B cell (primary cell): Measurements from ENCODE around the gene BHMT. TPM values are rescaled to one million over a fixed set of nuclear protein-coding genes. Genes with fewer than 3 reads are reported as not detected.

Experiments
- ATAC-seq: fragments of 200-7000 bp; cut with Tn5 transposase; one replicate; pipeline ENCODE4 v1.10.0; 2021; ENCODE audit warnings: low read depth, mild to moderate bottlenecking, moderate number of reproducible peaks, moderate library complexity
- CTCF ChIA-PET: fragments of 350-600 bp; sonication (Branson Sonifier 250); formaldehyde crosslinking; loops from one replicate; lab custom pipeline; 2021; ENCODE audit warnings: antibody characterized with exemption, inconsistent platforms; lab: Charles Lee
- POLR2A ChIA-PET: fragments of 350-600 bp; sonication (Branson Sonifier 250); formaldehyde crosslinking; loops from one replicate; lab custom pipeline; 2021; ENCODE audit warnings: antibody characterized with exemption; lab: Charles Lee
- DNase-seq: peaks from one replicate; pipeline ENCODE4 v3.0.0; 2013
- H2AFZ ChIP-seq: 2 replicates; pipeline ENCODE4 v1.6.1; 2012; ENCODE audit warnings: mild to moderate bottlenecking, low read depth, low read length; ENCODE audit not compliant: insufficient read depth, poor library complexity, severe bottlenecking
- H3K27ac ChIP-seq, 2 donors: 1 replicate in 1 of 2; 2 replicates in 1 of 2; pipeline ENCODE4 v1.5.1; 2012 to 2013; ENCODE audit warnings: low read length in 2 of 2, mild to moderate bottlenecking in 2 of 2, moderate library complexity in 1 of 2
- H3K27me3 ChIP-seq, 4 experiments: fragments of 200-600 bp in 1 of 4; sonication (generic) in 1 of 4; replicated peaks in 1 of 4; 1 replicate in 2 of 4; 2 replicates in 2 of 4; pipeline versions ENCODE4 v1.6.1 to v1.7.0; 2013 to 2016; ENCODE audit warnings: low read length in 3 of 4, mild to moderate bottlenecking in 2 of 4, mixed read lengths in 1 of 4, moderate library complexity in 1 of 4; ENCODE audit not compliant: insufficient read depth in 4 of 4, control insufficient read depth in 3 of 4; ENCODE audit errors: control extremely low read depth in 1 of 4
- H3K36me3 ChIP-seq, 2 experiments: replicated peaks in 1 of 2; 1 replicate in 1 of 2; 2 replicates in 1 of 2; pipeline versions ENCODE4 v1.6.1 to v1.7.1; 2013; ENCODE audit warnings: low read length in 1 of 2; ENCODE audit not compliant: insufficient read depth in 2 of 2, control insufficient read depth in 1 of 2; ENCODE audit errors: control extremely low read depth in 1 of 2, extremely low read depth in 1 of 2
- H3K4me1 ChIP-seq, 2 donors: fragments of 200-600 bp in 1 of 2; sonication (generic) in 1 of 2; 1 replicate in 1 of 2; 2 replicates in 1 of 2; pipeline versions ENCODE4 v1.5.1 to v1.6.1; 2013 to 2017; ENCODE audit warnings: low read length in 2 of 2; ENCODE audit not compliant: control insufficient read depth in 2 of 2, insufficient read depth in 2 of 2
- H3K4me2 ChIP-seq: replicated peaks from 2 replicates; pipeline ENCODE3; 2012; ENCODE audit warnings: mild to moderate bottlenecking, low read depth, low read length; ENCODE audit not compliant: poor library complexity, severe bottlenecking
- H3K4me3 ChIP-seq, 5 experiments: fragments of 200-600 bp in 1 of 5; sonication (generic) in 1 of 5; 1 replicate in 3 of 5; 2 replicates in 2 of 5; pipeline versions ENCODE4 v1.5.1 to v1.7.0; 2011 to 2016; ENCODE audit warnings: low read length in 4 of 5, mild to moderate bottlenecking in 4 of 5, low read depth in 2 of 5, control low read depth in 1 of 5, moderate library complexity in 1 of 5; ENCODE audit not compliant: insufficient read depth in 1 of 5; ENCODE audit errors: control extremely low read depth in 1 of 5, extremely low read depth in 1 of 5
- H3K79me2 ChIP-seq: fragments of 200-600 bp; sonication (generic); one replicate; pipeline ENCODE4 v1.6.0; 2016; ENCODE audit warnings: low read length; ENCODE audit not compliant: control insufficient read depth, insufficient read depth
- H3K9ac ChIP-seq: fragments of 200-600 bp; sonication (generic); 2 replicates; pipeline ENCODE4 v1.6.1; 2017; ENCODE audit warnings: mild to moderate bottlenecking, low read length, moderate library complexity
- H3K9me3 ChIP-seq, 3 donors: one replicate each; pipeline versions ENCODE4 v1.6.1 to v1.7.1; 2013; ENCODE audit warnings: low read length in 2 of 3; ENCODE audit not compliant: control insufficient read depth in 2 of 3, insufficient read depth in 1 of 3; ENCODE audit errors: control extremely low read depth in 1 of 3
- H4K20me1 ChIP-seq: 2 replicates; pipeline ENCODE4 v1.6.0; 2012; ENCODE audit warnings: mild to moderate bottlenecking, low read length; ENCODE audit not compliant: insufficient read depth, control insufficient read depth, poor library complexity, severe bottlenecking
- H3K27ac Mint-ChIP-seq: one replicate; pipeline ENCODE4 v1.8.0; 2021; ENCODE audit warnings: mixed read lengths
- H3K27me3 Mint-ChIP-seq: one replicate; pipeline ENCODE4 v1.8.0; 2021; ENCODE audit warnings: mixed read lengths
- H3K4me1 Mint-ChIP-seq: one replicate; pipeline ENCODE4 v1.8.0; 2021; ENCODE audit warnings: mixed read lengths
- H3K4me3 Mint-ChIP-seq: one replicate; pipeline ENCODE4 v1.8.0; 2021; ENCODE audit warnings: mixed read lengths
- H3K9me3 Mint-ChIP-seq: one replicate; pipeline ENCODE4 v1.8.0; 2022; ENCODE audit warnings: mixed read lengths; ENCODE audit not compliant: insufficient read depth
- EZH2 ChIP-seq: IDR thresholded peaks from 2 replicates; pipeline ENCODE4 v1.6.1; 2012; ENCODE audit warnings: borderline replicate concordance, low read depth, mild to moderate bottlenecking, moderate library complexity, low read length; ENCODE audit not compliant: insufficient read depth, poor library complexity, severe bottlenecking
- WGBS: methylation state at CpG from one replicate; pipeline ENCODE4 v1.1.5; 2013; ENCODE audit warnings: missing lambda C conversion rate; ENCODE audit not compliant: insufficient coverage; 5-methylcytosine and 5-hydroxymethylcytosine counted together
- intact Hi-C: fragments of 100-400 bp; cut with micrococcal nuclease; formaldehyde crosslinking; loops from one replicate; pipeline ENCODE4 v1.10.0; 2022
- polyA plus RNA-seq: library from polyadenylated mRNA; depleted of rRNA; stranded (reverse); fragments of >200 nt; gene quantifications from 2 replicates; pipeline ENCODE4 v1.2.3, GENCODE V29; 2012
- total RNA-seq, 2 donors: library from RNA; stranded (reverse); fragments of 120-200 nt in 1 of 2; gene quantifications; 1 replicate in 1 of 2; 2 replicates in 1 of 2; pipeline versions ENCODE4 v1.2.3 to v1.2.4, GENCODE V29; 2013 to 2022
- TF ChIP-seq, protein P1 (sequence below): fragments of 200-600 bp; IDR thresholded peaks from one replicate; pipeline ENCODE4 v1.8.0; 2022; ENCODE audit warnings: antibody characterized with exemption, mild to moderate bottlenecking

The BHMT gene
- total and polyA plus RNA-seq, 2 donors (not counting 1 experiment from before 2014, with no cell fraction given) = not detected

DNA sequence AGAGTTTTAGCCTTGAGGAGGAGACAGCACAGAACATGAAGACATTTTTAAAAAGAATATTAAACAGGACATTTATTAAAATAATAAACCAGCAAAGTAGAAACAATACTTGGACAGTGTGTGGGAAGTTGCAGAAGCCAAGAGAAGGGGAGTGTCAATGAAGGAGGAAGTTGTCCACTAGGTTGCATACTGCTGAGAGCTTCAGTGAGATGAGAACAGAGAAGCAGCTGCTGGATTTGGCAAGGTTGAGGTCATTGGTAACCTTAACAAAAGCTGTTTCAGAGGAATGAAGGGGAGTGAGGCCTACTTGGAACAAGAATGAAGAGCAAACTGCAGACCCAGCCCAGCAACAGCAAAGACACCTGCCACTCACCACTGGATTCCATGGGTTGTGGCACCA lies 11.4 kb downstream of the BHMT start:
- no peaks in the 10 kb centered on the region for H3K4me1 Mint-ChIP-seq
- no peaks in the 10 kb centered on the region for H3K27me3 ChIP-seq
- H3K27me3 Mint-ChIP-seq = peaks cover 15% of the 10 kb centered on the region
- H3K27ac ChIP-seq = no peak overlapping the region
- ATAC-seq (no peak), DNase-seq (no peak)
- H3K4me3 ChIP-seq = no peak overlapping the region
- H3K36me3 ChIP-seq = no peaks in the 10 kb centered on the region
- TF ChIP-seq, protein P1, sequence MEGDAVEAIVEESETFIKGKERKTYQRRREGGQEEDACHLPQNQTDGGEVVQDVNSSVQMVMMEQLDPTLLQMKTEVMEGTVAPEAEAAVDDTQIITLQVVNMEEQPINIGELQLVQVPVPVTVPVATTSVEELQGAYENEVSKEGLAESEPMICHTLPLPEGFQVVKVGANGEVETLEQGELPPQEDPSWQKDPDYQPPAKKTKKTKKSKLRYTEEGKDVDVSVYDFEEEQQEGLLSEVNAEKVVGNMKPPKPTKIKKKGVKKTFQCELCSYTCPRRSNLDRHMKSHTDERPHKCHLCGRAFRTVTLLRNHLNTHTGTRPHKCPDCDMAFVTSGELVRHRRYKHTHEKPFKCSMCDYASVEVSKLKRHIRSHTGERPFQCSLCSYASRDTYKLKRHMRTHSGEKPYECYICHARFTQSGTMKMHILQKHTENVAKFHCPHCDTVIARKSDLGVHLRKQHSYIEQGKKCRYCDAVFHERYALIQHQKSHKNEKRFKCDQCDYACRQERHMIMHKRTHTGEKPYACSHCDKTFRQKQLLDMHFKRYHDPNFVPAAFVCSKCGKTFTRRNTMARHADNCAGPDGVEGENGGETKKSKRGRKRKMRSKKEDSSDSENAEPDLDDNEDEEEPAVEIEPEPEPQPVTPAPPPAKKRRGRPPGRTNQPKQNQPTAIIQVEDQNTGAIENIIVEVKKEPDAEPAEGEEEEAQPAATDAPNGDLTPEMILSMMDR = no peak
- no peak for TF ChIP-seq EZH2
- H3K4me2 ChIP-seq = no peak overlapping the region
- H3K9ac ChIP-seq = no peak overlapping the region
- H3K79me2 ChIP-seq = no peaks in the 10 kb centered on the region
- H3K4me3 Mint-ChIP-seq = no peak overlapping the region
- POLR2A ChIA-PET = no interaction called here
- no peaks in the 10 kb centered on the region for H3K9me3 Mint-ChIP-seq
- intact Hi-C loops = no loop called here
- H2AFZ ChIP-seq = no peak overlapping the region
- H3K9me3 ChIP-seq = peaks cover 0 to 4% (median 0%) of the 10 kb centered on the region in 3 donors
- CTCF ChIA-PET = interaction anchor here (0.5 to 1.6 kb wide), 2 partner anchors 10 to 596 kb away, joined by 3 to 5 read pairs; no protein-coding TSS in a partner anchor
- no peaks in the 10 kb centered on the region for H4K20me1 ChIP-seq
- H3K4me1 ChIP-seq = no peaks in the 10 kb centered on the region
- no peak overlapping the region for H3K27ac Mint-ChIP-seq

DNA sequence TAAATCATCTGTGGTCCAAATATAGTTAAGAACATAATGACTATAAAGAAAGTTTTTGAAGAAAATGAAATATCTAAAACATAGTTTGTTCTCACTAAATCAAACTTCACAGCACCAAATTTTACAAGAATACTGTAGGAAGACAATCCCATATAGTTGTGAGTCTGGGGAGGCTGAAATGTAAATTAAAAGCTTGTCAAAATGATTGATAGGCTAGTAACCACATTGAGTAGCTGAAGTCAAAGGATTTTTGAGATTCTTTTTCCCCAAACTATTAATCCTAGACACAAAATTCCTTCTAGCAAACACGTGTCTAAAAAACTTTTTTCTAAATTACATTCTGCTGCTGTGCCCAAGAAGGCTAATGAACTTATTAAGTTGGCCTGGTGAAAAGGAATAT lies 13.0 kb downstream of the BHMT start:
- WGBS = no CpG with 5 or more reads among the region's 1 CpG
- H3K4me3 ChIP-seq = no peak overlapping the region
- H3K9me3 ChIP-seq = peaks cover 0 to 4% (median 0%) of the 10 kb centered on the region in 3 donors
- Mint-ChIP-seq H3K27ac (no peak overlapping the region), H3K4me3 (no peak overlapping the region), H3K4me1 (no peaks in the 10 kb centered on the region), H3K27me3 (peaks cover 9% of the 10 kb centered on the region), H3K9me3 (no peaks in the 10 kb centered on the region)
- H2AFZ ChIP-seq = no peak overlapping the region
- ATAC-seq = no peak
- no peaks in the 10 kb centered on the region for H4K20me1 ChIP-seq
- no peak overlapping the region for H3K4me2 ChIP-seq
- H3K79me2 ChIP-seq = no peaks in the 10 kb centered on the region
- H3K36me3 ChIP-seq = no peaks in the 10 kb centered on the region
- DNase-seq = no peak
- intact Hi-C loops = no loop called here
- no peak overlapping the region for H3K27ac ChIP-seq
- CTCF ChIA-PET = interaction anchor here (1.5 kb wide), 1 partner anchor 9 kb away, joined by 4 read pairs; no protein-coding TSS in a partner anchor
- TF ChIP-seq EZH2 = no peak
- TF ChIP-seq, protein P1 = no peak
- H3K4me1 ChIP-seq = no peaks in the 10 kb centered on the region
- no peak overlapping the region for H3K9ac ChIP-seq
- no peaks in the 10 kb centered on the region for H3K27me3 ChIP-seq
- POLR2A ChIA-PET = no interaction called here
